ENCODE measurements around the gene CEP135.

DNA sequence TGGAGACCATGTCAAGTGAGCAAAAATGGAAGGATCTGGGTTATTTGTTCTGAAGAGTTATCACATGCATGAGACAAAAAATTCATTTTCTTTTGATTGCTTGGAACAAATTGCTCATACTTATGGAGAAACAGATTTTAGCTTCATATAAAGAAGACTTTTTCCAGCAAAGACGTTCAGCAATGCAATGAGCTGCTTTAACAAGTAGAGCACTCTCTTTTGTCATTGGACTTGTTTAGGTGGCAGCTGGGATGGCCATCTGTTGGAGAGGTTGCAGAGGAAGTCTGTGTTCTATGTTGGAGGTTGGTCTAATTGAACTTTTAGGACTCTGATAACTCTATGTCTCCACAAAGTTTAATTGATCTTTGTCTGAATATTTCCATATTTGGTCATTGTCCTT lies 19.9 kb upstream of the CEP135 start:
- TF ChIP-seq, protein P1, sequence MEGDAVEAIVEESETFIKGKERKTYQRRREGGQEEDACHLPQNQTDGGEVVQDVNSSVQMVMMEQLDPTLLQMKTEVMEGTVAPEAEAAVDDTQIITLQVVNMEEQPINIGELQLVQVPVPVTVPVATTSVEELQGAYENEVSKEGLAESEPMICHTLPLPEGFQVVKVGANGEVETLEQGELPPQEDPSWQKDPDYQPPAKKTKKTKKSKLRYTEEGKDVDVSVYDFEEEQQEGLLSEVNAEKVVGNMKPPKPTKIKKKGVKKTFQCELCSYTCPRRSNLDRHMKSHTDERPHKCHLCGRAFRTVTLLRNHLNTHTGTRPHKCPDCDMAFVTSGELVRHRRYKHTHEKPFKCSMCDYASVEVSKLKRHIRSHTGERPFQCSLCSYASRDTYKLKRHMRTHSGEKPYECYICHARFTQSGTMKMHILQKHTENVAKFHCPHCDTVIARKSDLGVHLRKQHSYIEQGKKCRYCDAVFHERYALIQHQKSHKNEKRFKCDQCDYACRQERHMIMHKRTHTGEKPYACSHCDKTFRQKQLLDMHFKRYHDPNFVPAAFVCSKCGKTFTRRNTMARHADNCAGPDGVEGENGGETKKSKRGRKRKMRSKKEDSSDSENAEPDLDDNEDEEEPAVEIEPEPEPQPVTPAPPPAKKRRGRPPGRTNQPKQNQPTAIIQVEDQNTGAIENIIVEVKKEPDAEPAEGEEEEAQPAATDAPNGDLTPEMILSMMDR (conservative IDR thresholded peaks at IDR 0.05; ENCODE audit: low read depth, low read length): no peak
- no peak for TF ChIP-seq EZH2 (IDR thresholded peaks at IDR 0.05; ENCODE audit: borderline replicate concordance, low read depth, low read length, poor library complexity, severe bottlenecking)
